Ovary (tissue), 3 donors: ENCODE data around the gene IFI27L2.

Source experiments
- POLR2A ChIP-seq: fragments of 450-650 bp; IDR thresholded peaks from one replicate; pipeline ENCODE4 v1.6.1; 2017; ENCODE audit warnings: antibody characterized with exemption, mild to moderate bottlenecking, moderate library complexity
- TF ChIP-seq, protein P1 (sequence below), 3 donors: fragments of 450-650 bp in 2 of 3; fragments of 200-600 bp in 1 of 3; IDR thresholded peaks; one replicate each; pipeline versions ENCODE4 v1.5.1 to v1.8.0; 2016 to 2022; ENCODE audit warnings: antibody characterized with exemption in 3 of 3, mild to moderate bottlenecking in 1 of 3
- donor health status: DM: no; HTN: no; CAD: no.

DNA sequence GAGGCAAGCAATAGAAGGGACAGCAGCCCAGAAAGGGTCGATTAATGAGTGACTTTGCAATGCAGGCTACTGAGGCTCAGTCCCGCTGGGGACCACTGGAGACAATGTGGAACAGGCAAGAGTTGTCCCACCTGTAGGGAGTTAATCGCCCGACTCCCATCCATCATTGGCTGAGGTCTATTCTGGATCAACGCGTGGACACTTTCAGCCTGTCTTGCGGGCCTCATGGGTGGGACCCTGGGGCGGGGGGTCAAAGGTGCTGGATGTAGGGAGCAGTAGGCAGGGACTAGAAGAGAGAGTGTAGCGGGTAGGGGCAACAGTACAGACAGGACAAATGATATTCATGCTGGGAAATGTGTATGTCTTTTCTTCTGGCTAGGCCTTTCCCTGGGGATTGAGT, 6.1 kb downstream of the IFI27L2 start:
- TF ChIP-seq, protein P1, sequence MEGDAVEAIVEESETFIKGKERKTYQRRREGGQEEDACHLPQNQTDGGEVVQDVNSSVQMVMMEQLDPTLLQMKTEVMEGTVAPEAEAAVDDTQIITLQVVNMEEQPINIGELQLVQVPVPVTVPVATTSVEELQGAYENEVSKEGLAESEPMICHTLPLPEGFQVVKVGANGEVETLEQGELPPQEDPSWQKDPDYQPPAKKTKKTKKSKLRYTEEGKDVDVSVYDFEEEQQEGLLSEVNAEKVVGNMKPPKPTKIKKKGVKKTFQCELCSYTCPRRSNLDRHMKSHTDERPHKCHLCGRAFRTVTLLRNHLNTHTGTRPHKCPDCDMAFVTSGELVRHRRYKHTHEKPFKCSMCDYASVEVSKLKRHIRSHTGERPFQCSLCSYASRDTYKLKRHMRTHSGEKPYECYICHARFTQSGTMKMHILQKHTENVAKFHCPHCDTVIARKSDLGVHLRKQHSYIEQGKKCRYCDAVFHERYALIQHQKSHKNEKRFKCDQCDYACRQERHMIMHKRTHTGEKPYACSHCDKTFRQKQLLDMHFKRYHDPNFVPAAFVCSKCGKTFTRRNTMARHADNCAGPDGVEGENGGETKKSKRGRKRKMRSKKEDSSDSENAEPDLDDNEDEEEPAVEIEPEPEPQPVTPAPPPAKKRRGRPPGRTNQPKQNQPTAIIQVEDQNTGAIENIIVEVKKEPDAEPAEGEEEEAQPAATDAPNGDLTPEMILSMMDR (IDR thresholded peaks at IDR 0.05): no peak
- no peak for TF ChIP-seq POLR2A
